Measurements from ENCODE around the gene GRHPR.

Gene GRHPR

GRCh38 chr9:37398464-37399025, 24.0 kb upstream of the GRHPR start:
- DNase-seq = no peak

DNA sequence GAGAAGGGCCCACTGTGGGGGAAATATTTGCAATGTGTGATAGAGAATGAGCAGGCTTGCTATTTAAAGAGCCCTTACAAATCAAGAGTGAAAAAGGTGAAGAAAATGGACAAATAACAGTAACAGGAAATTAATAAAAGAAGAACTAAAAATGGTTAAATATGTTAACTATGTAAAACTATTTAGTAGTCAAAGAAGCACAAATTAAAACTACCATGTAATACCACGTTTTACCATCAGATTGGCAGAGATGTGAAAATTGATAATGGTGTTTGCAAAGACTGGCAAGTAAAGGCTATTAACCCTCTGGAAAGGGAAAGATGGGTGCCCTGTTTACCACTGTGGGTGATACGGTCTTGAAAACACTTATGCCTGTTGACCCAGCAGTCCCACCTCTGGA, 23.2 kb upstream of the GRHPR start:
- DNase-seq = no peak

- no peak for DNase-seq
Measured at GRCh38 chr9:37404590-37404989, 17.9 kb upstream of the GRHPR start.

DNA sequence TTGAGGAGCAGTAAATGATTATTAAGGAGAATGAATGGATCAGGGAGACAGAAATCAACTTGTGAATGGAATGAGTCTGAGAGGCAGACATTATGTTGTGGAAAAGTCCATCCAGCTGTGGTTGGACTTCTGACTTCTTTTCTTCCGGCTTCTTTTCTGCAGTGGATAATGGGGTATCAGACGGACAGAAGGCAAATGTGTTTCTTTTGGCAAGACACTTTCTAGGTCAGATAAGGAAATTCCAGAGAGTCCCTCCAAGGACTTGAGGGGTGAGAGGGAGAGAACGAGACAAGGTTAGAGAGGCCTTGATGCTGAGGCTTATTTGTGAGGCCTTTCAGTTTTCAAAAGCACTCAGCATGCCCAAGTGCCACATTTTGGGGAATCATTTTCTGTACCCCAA, 17.1 kb upstream of the GRHPR start:
- no peak for DNase-seq

- DNase-seq = no peak
Measured at GRCh38 chr9:37405764-37406380, 16.6 kb upstream of the GRHPR start.

GRCh38 chr9:37406603-37407401, 15.7 kb upstream of the GRHPR start:
- no peak for DNase-seq

DNA sequence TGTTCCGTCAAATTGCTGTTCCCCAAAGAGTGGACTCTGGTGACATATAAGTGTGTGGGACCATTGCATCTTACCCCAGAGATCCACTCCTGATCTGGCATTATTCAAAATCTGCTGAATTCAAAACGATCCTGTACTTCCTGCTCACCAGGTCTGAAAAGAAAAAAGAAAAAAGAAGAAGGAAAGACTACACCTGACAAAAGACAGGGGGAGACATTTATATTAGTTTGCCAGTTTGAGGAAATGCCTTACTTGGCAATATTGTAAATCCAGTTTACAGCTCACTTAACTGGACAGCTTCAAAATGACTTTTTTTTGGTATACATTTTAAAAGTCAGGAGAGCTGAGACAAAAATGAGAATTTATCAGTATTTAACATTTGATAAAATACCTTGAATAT, 15.0 kb upstream of the GRHPR start:
- DNase-seq = no peak

DNA sequence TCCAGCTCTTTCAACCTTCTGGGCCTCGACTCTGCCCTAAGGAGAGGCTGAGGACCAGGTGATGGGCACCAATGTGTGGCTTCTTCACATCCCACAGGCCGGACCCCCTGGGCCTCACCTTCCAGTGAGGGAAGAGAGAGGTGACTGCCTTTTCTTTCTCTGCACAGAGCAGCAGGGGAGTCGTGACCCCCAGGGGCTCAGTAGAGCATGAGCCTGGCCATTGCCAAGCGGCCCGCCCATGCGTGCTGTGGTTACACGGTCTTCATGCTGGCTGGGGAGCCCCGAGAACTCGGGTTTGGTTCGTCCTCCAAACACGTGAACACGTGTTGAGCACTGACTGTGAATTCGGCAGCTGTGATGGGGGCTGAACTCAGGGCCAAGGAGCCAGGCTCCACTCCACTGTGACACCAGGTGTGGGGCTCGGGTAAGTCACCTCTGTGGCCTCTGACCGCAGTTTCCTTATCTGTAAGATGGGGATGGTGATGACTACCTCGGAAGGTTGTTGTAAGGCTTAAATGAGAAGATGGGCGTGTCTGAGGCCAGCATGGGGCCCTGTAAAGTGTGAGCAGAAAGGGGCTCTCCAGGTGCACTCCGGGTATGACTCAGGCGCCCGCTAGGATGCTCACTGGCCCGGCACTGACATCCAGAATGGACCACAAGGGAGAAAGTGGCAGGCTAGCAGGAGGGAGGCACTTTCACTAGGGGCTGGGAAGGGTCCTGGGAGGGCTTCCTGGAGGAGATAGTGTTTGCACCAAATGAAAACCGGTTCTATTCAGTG, 13.4 kb upstream of the GRHPR start:
- no peak for DNase-seq

- no peak for DNase-seq
Measured at GRCh38 chr9:37410354-37410861, 12.1 kb upstream of the GRHPR start.

- DNase-seq = no peak
Measured at GRCh38 chr9:37410969-37411785, 11.3 kb upstream of the GRHPR start.

DNA sequence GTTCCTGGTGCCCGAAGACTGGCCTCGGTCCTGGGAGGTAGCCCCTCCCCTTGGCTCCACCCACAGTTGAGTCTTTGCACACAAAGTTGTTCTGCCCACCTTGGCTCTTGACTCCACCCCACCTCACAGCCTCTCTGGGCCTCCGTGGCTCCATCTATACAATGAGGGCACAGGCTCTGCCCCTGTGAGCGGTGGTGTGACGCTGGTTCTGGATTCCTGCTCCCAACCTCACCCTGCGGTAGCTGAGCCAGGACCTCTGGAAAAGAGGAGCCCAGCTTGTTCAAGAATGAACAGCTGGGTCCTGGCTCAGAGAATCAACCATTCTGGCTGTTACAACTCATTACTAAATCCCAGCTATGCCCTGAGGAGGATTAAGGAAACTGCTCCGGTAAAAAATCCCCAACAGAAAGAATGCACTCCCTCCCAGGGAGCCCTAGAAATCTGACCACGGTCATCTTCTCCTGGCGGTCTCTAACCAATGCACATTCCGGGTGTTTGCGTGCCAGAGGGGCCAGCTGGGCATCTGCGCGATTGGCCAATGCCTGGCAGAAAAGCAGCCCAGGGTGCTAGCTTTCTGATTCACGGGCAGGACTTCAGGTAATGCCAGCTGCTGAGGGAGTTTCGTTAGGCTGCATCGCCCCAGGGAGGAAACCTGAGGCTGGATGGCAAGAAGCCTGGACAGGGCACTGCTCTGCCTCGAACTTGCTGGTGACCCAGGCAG, 9.9 kb upstream of the GRHPR start:
- no peak for DNase-seq

DNA sequence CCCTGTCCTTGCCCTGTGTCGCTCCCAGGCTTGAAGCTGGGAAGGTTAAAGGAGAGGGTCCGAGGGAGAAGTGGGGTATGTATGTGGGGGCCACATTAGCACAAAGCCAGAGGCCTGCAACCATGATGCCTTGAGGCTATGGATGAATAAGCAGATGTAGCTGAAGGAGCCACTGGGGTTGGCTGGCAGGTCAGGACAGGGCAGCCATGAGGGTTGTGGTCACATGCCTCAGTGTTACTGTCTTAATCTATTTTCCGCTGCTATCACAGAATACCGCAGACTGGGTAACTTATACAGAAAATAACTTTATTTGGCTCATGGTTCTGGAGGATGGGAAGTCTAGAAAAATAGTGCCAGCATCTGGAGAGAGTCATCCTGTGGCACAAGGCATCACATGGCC, 9.2 kb upstream of the GRHPR start:
- DNase-seq = no peak

DNA sequence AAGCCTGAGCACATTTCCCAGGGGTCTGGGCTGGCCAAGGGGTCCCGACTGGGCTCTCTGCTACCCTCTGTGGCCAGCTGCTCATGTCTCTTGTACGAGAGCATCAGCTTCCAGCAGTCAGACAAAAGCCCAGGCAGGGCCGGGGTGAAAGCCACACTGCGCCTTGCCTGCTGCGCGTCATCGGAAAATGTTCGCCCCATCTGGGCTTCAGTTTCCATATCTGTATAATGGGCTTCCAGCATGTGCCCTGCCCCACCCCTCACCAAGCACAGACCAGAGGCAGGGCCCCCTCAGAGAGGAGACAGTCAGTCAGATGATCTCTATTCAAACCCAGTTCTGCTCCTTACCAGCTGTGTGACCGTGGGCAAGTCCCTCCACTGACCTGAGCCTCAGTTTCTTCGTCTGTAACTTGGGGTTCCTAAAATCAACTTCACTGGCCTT, 8.0 kb upstream of the GRHPR start:
- no peak for DNase-seq

DNA sequence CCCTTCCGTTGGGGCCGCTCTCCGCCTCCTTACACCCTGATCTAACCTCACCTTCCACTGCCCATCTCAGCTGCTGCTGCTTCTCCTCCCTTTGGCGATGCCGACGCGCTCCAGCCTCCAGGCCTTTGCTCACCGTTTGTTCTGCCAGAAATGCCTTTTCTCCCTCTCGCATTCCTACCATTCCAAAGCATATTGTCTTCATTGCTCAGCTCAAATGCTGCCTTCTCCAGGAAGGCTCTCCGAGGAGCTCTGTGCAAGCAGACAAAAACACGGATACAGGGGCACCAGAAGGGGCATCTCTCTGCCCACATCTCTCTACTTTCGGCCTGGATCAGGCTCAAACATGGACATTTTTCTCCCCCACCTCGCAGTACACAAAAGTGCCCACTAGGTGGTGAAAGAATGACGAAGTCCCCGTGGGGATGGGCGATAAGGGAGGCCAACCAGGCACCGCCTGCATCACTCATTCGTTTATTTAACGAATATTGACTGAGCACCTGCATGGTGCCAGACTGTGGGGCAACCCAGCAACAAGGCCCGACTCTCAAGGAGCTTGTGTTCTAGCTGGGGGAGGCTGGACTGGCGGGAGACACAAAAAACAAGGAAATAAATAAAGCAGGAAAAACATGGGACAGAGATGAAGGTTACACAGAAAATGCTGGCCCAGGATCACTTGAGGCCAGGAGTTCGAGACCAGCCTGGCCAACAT, 7.3 kb upstream of the GRHPR start:
- DNase-seq = peak in 42 of 51 donors; percentile 11 to 74 (median 48)

DNA sequence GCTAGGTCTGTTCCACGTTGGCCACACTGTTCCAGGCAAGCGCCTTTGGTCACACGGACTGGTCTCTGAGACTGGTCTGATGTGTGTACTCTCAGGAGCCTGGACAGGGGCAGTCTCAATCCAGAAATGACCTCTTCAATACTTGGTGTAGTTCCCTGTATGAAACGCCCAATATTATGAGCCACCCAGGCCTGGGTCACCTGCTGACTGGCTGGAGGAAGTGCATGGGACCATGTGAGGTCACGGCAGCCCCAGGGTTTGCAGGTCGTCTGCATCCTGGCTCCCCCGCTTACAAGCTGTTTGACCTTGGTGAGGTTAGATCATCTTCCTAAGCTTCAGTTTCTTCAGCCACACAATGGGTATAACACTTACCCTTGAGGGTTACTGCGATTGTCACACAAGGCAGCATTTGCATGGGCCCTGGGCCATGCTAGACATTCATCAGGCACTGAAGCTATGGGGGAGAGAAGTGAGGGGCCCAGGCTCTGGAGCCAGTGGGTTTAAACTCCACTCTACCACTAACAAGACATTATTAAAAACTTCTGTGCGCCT, 5.2 kb upstream of the GRHPR start:
- no peak for DNase-seq

DNA sequence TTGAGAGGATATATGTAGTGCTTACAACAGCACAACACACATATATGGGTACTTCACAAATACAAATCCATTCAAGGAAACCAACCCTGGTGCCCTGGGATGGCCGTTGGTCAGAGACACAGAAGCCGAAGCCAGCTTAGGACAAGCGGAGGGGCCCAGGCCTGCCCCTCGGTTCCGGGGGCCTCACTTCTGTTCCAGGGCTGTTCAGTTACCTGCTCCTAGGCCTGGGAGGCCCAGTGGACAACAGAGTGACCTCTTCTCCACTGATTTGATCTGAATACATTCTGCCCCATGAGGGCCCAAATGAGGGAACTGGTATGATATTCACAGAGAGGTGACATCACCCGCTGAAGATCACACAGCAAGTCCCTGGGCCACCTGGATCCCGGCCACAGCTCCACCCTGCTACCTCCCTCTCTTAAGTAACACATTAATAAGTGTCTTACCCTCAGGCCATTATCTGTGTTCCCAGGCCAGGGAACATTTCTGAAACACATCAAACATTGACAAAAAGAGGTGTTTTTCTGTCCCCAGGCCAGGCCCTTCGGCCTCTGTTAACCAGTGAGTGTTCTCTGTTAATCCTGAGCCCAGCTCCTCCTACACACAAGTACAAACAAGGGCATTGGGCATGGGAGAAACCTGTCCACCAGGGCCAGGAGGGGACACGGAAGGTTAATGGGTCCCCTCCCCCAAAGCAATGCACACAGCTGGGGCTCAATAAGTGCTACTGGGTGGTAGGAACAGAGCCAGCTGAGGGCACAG, 4.5 kb upstream of the GRHPR start:
- DNase-seq = no peak

GRCh38 chr9:37419204-37419603, 3.3 kb upstream of the GRHPR start:
- DNase-seq = no peak

Data from hypothalamus (tissue), 51 donors.